GM18951 (cell line): ENCODE data around the gene TREH.

Experiments
- POLR2A ChIP-seq: IDR thresholded peaks from 4 replicates; pipeline ENCODE4 v1.6.1; 2011; ENCODE audit warnings: mild to moderate bottlenecking; ENCODE audit not compliant: insufficient read length, insufficient read depth; ENCODE audit errors: extremely low read depth
- in situ Hi-C: fragments of 300-500 bp; cut with MboI; formaldehyde crosslinking; loops from one replicate; pipeline ENCODE4 v1.12.0; 2022; ENCODE audit warnings: low sequenced_read_pairs, mixed read lengths, inconsistent platforms; ENCODE audit not compliant: unreplicated experiment

TREH gene

DNA sequence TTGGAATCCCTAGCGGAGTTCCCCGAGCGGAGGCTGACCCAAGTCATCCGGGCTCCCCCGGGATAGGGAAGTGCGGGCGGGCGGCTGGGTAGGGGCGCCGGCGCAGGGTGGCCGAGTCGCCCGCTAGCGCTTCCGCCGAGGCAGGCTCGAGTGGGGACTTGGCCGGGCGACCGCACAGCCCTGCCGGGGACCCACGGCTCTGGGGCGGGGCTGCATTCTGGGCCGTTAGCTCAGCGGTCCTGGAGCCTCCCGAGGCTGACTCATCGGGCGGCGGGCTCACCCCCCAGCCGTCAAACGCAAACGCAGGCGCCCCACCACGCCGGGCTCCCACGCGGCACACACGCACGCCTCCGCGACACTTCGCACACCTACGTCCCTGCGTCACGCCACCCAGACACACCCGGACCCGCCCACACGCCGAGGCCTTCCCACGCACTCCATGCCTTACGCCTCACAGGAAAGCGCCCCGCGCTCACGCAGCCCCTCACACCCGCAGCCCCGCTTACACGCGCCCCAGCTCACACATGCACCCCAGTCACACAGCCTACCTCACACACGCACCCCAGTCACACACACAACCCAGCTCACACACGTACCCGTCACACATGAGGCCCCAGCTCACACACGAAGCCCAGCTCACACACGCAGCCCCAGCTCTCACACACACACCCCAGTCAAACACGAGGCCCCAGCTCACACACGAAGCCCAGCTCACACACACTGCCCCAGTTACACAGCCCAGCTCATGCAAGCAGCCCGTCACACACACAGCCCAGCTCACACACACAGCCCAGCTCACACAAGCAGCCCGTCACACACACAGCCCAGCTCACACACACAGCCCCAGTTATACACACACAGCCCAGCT lies 70.9 kb downstream of the TREH start:
- TF ChIP-seq POLR2A: no peak
- in situ Hi-C loops: no loop called here

GRCh38 chr11:118607401-118608359 lies 71.8 kb downstream of the TREH start, which contains the start of gene PHLDB1:
TSS of gene PHLDB1 (plus strand) at chr11:118607615. CDS start at chr11:118613837, 6,222 bp downstream.
- no peak for TF ChIP-seq POLR2A
- in situ Hi-C loops: no loop called here
